ENCODE results near the gene USP32.

Gene USP32

DNA sequence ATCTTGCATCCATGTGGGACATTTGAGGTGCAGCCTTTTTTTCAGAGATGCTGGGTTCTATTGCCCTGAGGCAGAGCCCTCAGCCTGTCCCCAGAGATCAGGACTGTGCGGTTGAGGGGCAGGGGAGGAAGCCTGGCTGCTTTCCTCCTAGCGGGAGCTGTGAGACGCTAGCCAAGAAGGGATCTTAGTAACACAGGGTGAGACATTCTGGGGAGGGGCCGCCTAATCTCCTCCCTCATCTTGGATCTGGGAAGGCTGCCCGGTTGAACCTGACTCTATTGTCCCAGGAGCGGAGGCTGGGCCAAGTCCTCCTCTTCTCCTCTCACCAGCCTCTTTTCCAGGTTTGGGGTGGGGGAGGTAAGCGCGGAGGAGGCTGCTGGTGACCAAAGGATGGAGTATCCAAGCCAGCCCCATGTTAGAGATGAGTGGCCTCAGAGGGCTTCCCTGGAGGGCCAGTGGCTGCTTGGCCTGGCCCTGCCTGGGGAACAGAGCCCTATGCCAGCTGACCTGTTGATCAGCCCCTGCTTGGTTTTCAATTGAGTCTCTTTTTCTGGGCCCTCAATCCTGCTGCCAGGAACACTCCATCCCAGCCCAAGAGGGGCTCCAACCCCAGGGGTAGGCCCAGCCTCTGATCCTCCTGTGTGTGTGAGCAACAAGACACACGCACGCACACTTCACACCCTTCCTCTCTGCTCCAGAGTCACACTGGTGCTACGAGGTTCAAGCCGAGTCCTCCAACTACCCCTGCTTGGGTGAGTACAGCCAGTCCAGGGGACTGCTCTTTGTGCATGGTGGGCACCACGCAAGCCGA is 237.1 kb downstream of the USP32 start:
- DNase-seq (ENCODE audit: low read depth in 2 of 2), result peak; percentile 79 to 80
- TF ChIP-seq, protein P1, sequence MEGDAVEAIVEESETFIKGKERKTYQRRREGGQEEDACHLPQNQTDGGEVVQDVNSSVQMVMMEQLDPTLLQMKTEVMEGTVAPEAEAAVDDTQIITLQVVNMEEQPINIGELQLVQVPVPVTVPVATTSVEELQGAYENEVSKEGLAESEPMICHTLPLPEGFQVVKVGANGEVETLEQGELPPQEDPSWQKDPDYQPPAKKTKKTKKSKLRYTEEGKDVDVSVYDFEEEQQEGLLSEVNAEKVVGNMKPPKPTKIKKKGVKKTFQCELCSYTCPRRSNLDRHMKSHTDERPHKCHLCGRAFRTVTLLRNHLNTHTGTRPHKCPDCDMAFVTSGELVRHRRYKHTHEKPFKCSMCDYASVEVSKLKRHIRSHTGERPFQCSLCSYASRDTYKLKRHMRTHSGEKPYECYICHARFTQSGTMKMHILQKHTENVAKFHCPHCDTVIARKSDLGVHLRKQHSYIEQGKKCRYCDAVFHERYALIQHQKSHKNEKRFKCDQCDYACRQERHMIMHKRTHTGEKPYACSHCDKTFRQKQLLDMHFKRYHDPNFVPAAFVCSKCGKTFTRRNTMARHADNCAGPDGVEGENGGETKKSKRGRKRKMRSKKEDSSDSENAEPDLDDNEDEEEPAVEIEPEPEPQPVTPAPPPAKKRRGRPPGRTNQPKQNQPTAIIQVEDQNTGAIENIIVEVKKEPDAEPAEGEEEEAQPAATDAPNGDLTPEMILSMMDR (IDR thresholded peaks at IDR 0.05; ENCODE audit: low read depth, low read length), result no peak
- no peak overlapping the region for H3K4me3 ChIP-seq (replicated peaks in 1 of 2; ENCODE audit: low read depth in 2 of 2, low read length in 2 of 2)

GRCh38 chr17:60153606-60154390 is 238.1 kb downstream of the USP32 start:
- no peak overlapping the region for H3K4me3 ChIP-seq (replicated peaks in 1 of 2; ENCODE audit: low read depth in 2 of 2, low read length in 2 of 2)
- DNase-seq (ENCODE audit: low read depth in 2 of 2), result peak in 1 of 2 donors; percentile 53
- TF ChIP-seq, protein P1 (IDR thresholded peaks at IDR 0.05; ENCODE audit: low read depth, low read length), result no peak

DNA sequence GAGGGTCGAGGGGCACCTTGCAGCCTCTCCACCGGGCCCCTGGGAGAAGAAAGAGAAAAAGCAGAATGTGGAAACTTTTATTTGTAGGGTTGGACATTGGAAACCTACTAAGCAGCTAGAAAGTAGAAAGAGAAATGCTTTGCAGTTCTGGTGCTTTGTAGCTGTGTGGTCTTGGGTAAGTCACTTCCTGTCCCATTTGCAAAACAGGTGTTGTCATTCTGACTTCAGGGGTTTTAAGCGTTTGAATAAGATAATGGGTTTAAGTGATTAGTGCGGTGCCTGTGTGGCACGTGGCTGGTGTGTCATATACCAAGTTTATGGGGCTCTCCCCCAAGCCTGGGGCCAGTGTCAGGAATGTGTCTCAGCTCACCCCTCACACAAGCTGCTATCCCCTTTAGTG is 240.6 kb downstream of the USP32 start:
- DNase-seq (ENCODE audit: low read depth in 2 of 2), result no peak
- H3K4me3 ChIP-seq (replicated peaks in 1 of 2; ENCODE audit: low read depth in 2 of 2, low read length in 2 of 2), result no peak overlapping the region
- TF ChIP-seq, protein P1 (IDR thresholded peaks at IDR 0.05; ENCODE audit: low read depth, low read length), result no peak

- no peak for DNase-seq (ENCODE audit: low read depth in 2 of 2)
- TF ChIP-seq, protein P1 (IDR thresholded peaks at IDR 0.05; ENCODE audit: low read depth, low read length), result no peak
- H3K4me3 ChIP-seq (replicated peaks in 1 of 2; ENCODE audit: low read depth in 2 of 2, low read length in 2 of 2), result no peak within 1 kb of the TSS
Measured at GRCh38 chr17:60149691-60150582, 242.0 kb downstream of the USP32 start, which contains the start of gene CA4. CA4 (plus strand) TSS chr17:60149973; CDS start chr17:60150035, 62 bp downstream.

DNA sequence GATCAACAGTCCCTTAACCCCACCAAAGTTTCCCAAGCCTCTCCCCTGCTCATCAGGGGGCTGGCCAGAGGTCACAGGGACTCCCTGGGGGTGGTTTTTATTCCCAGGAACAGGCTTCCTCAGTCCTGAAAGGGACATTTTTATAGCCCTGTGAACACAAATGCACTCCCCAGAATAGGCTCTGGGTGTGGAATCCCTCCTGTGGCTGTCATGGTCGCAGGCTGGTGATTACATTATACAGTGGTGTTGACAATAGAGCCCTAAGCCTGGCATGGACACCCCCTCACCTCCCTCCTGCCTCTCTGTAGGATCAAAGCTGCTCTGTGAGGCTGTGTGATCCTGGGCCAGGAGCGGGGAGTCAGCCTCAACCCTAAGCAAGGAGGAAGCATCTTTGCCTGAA is 243.6 kb downstream of the USP32 start:
- no peak overlapping the region for H3K4me3 ChIP-seq (replicated peaks in 1 of 2; ENCODE audit: low read depth in 2 of 2, low read length in 2 of 2)
- TF ChIP-seq, protein P1 (IDR thresholded peaks at IDR 0.05; ENCODE audit: low read depth, low read length), result no peak
- DNase-seq (ENCODE audit: low read depth in 2 of 2), result no peak

DNA sequence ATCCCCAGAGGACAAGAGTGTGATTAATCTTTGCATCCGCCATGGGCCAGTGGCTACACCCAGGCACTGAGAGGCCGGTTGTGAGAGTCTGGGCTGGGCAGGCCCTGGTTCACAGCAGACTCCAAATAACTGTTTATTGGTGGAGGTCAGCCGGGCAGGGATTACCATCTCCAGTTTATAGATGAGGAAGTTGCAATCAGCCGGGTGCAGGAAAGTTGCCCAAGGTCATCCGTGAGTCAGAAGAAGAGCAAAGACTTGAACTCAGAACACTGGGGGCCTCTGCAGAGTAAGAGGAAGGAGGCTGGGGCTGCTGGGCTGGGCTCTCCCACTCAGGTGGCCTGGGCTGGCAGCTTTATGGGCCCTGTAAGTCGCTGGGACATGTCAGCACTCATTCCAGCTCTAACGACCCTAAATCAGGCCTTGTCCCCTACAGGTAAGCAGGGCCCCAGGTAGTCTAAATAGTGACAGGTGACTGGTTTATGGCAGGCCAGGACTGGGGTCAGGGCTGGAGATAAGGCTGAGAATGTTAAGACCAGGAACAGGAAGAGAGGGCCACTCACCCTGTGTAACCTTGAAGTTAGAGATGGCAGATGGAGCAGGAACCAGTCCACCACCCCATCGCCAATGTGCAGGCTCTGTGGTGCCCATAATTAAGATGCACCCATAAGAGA is 244.2 kb downstream of the USP32 start:
- DNase-seq (ENCODE audit: low read depth in 2 of 2), result no peak
- TF ChIP-seq, protein P1 (IDR thresholded peaks at IDR 0.05; ENCODE audit: low read depth, low read length), result no peak
- H3K4me3 ChIP-seq (replicated peaks in 1 of 2; ENCODE audit: low read depth in 2 of 2, low read length in 2 of 2), result no peak overlapping the region
